HG02970 (cell line): ENCODE data around the gene PITPNC1.

Experiments used
- ATAC-seq: cut with Tn5 transposase; IDR thresholded peaks from one replicate; pipeline ENCODE4 v1.9.1; 2021; ENCODE audit warnings: mild to moderate bottlenecking, moderate library complexity, moderate number of reproducible peaks; ENCODE audit not compliant: unreplicated experiment, low FRiP score

PITPNC1 gene

GRCh38 chr17:67733449-67733848 is 356.4 kb downstream of the PITPNC1 start:
- no peak for ATAC-seq

GRCh38 chr17:67737145-67737544 is 360.1 kb downstream of the PITPNC1 start:
- ATAC-seq: no peak

- no peak for ATAC-seq
Observed at GRCh38 chr17:67742025-67742424, 364.9 kb downstream of the PITPNC1 start.
